Astrocyte of the cerebellum (primary cell): ENCODE measurements around the gene RPL15.
"Not testable (repeated sequence)": the region's sequence is repeated elsewhere in the genome, so short reads cannot be mapped to it uniquely, and the experiment has no call there.

Source experiments
- DNase-seq: peaks from one replicate; pipeline ENCODE4 v3.0.0-alpha.2; 2011; ENCODE audit warnings: low read depth
- H3K4me3 ChIP-seq: 2 replicates; pipeline ENCODE4 v1.5.1; 2011; ENCODE audit warnings: mild to moderate bottlenecking, low read depth, low read length, moderate library complexity
- CTCF ChIP-seq: IDR thresholded peaks from 2 replicates; pipeline ENCODE4 v1.5.1; 2012; ENCODE audit warnings: low read length, low read depth, moderate library complexity, mild to moderate bottlenecking; ENCODE audit errors: missing control alignments
- in situ Hi-C: cut with HindIII; loops from 2 replicates; pipeline ENCODE4 v1.10.0; 2017; ENCODE audit warnings: low sequenced_read_pairs

Gene RPL15

GRCh38 chr3:23880703-23881339 is 36.1 kb upstream of the RPL15 start:
- no peak for TF ChIP-seq CTCF
- no peak for DNase-seq
- in situ Hi-C loops: no loop called here
- H3K4me3 ChIP-seq: no peak overlapping the region

- DNase-seq, H3K4me3 ChIP-seq, in situ Hi-C loops: not testable (repeated sequence)
These were observed 34.9 kb upstream of the RPL15 start for GRCh38 chr3:23881993-23882392.

GRCh38 chr3:23882487-23882918 is 34.4 kb upstream of the RPL15 start:
- H3K4me3 ChIP-seq: no peak overlapping the region
- no peak for DNase-seq
- no peak for TF ChIP-seq CTCF
- in situ Hi-C loops: no loop called here

GRCh38 chr3:23884481-23884880 is 32.5 kb upstream of the RPL15 start:
- DNase-seq: no peak
- peak; percentile 30 for TF ChIP-seq CTCF
- no peak overlapping the region for H3K4me3 ChIP-seq
- in situ Hi-C loops: no loop called here

- in situ Hi-C loops: no loop called here
- H3K4me3 ChIP-seq: no peak overlapping the region
- TF ChIP-seq CTCF: no peak
- DNase-seq: no peak
These were observed 31.7 kb upstream of the RPL15 start for GRCh38 chr3:23885210-23885609.

- in situ Hi-C loops: no loop called here
- H3K4me3 ChIP-seq: no peak overlapping the region
- TF ChIP-seq CTCF: no peak
- no peak for DNase-seq
These were observed 30.6 kb upstream of the RPL15 start for GRCh38 chr3:23886311-23886710.

- peak; percentile 43 for DNase-seq
- TF ChIP-seq CTCF: peak; percentile 62
- in situ Hi-C loops: no loop called here
- H3K4me3 ChIP-seq: no peak overlapping the region
These were observed 28.2 kb upstream of the RPL15 start for GRCh38 chr3:23888617-23889228.
